Uterus (tissue), 4 donors: ENCODE data around the gene SP6. TPM values are rescaled to one million over a fixed set of nuclear protein-coding genes. Genes with fewer than 3 reads are reported as not detected.

Experiments
- DNase-seq, 2 donors: peaks; one replicate each; pipeline ENCODE4 v3.0.0-alpha.2; 2019 to 2020
- H3K27ac ChIP-seq, 2 donors: fragments of 200-600 bp; sonication (generic); 1 replicate in 1 of 2; 2 replicates in 1 of 2; pipeline ENCODE4 v1.5.1; 2016 to 2018
- H3K27me3 ChIP-seq, 2 donors: fragments of 200-600 bp; sonication (generic); one replicate each; pipeline ENCODE4 v1.5.1; 2018 to 2019; ENCODE audit warnings: control low read depth in 1 of 2
- H3K36me3 ChIP-seq, 2 donors: fragments of 200-600 bp; sonication (generic); one replicate each; pipeline ENCODE4 v1.5.1; 2019; ENCODE audit warnings: control low read depth in 1 of 2
- H3K4me1 ChIP-seq, 2 donors: fragments of 200-600 bp; sonication (generic); one replicate each; pipeline ENCODE4 v1.5.1; 2018 to 2019; ENCODE audit warnings: control low read depth in 1 of 2
- H3K4me3 ChIP-seq, 2 donors: fragments of 200-600 bp; sonication (generic); 1 replicate in 1 of 2; 2 replicates in 1 of 2; pipeline ENCODE4 v1.5.1; 2018 to 2019; ENCODE audit warnings: mild to moderate bottlenecking in 1 of 2
- H3K9me3 ChIP-seq, 2 donors: fragments of 200-600 bp; sonication (generic); one replicate each; pipeline ENCODE4 v1.5.1; 2019; ENCODE audit warnings: control low read depth in 1 of 2
- CTCF ChIP-seq, 4 experiments: fragments of 200-600 bp in 2 of 4; fragments of 450-650 bp in 2 of 4; sonication (generic) in 2 of 4; IDR thresholded peaks; one replicate each; pipeline ENCODE4 v1.5.1; 2016 to 2019; ENCODE audit warnings: antibody characterized with exemption in 4 of 4, mild to moderate bottlenecking in 2 of 4, moderate library complexity in 1 of 4
- POLR2A ChIP-seq, 2 donors: fragments of 450-650 bp; IDR thresholded peaks; one replicate each; pipeline ENCODE4 v1.6.1; 2016; ENCODE audit warnings: antibody characterized with exemption in 2 of 2, mild to moderate bottlenecking in 1 of 2, moderate library complexity in 1 of 2
- intact Hi-C: fragments of 100-400 bp; cut with DNase I; formaldehyde crosslinking; loops from one replicate; pipeline ENCODE4 v1.15.1; 2023; ENCODE audit warnings: low total_unique reads
- total RNA-seq, 4 donors: library from RNA; depleted of rRNA in 3 of 4; stranded (reverse); fragments of >200 nt in 3 of 4; gene quantifications; one replicate each; pipeline versions ENCODE4 v1.1.0 to v1.2.4, GENCODE V29; 2014 to 2023
- donor health status: DM: yes; HTN: yes; CAD: no.

Gene SP6
- total RNA-seq = 1 to 10 TPM in 2 of 4 donors, not detected in 2; 1.4 to 1.5 TPM

DNA sequence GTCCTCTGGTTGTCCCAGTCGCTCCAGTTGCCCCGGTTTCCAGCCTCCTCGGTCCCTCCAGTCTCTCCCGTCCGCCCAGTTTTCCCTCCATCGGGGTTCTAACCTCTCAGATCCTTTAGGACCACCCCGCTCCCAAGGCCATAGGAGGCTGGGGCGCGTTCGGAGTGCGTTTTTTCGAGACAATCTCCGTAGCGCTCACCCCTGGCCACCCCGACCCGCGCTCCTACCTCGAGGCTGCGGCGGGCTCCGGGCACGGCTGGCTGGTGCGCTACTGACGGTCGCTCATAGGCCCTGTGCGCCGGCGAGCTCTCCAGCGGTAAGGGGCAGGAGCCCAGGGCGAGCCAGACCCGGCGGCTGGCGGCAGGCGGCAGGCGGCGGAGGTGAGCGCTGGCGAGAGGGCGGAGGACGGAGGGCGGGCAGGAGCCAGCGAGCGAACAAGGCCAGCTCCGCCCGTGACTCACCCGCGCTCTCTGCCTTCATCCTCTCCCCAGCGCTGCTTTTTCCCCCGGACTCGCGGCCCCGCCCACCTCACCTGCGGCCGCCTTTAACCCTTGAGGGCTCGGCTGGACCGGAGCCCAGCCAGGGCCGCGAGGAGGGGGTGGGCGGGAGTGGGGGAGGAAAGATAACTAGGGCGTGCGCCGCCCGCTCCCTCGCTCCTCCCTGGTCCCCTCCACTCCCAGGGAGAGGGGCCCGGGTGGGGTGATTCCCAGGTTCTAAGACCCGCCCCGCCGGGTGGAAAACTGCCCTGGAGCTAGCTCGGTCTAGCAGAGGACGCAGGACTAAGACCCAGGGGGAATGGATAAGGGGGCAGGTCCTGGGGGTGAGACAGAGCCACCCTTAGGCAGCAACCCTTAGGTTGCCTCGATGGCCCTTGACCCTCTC, at the start of gene SP6:
TSS of gene SP6 (minus strand) at position 472 of the 882 bp plus-strand sequence. CDS start 2,734 bp downstream, outside the sequence.
- peak within 1 kb of the TSS in 1 of 2 donors; percentile 32 for H3K4me3 ChIP-seq
- H3K9me3 ChIP-seq = no peaks in the 10 kb centered on the region
- peaks cover 0 to 8% of the 10 kb centered on the region in 2 donors for H3K4me1 ChIP-seq
- intact Hi-C loops = no loop called here
- DNase-seq = peak; percentile 39 to 50
- no peaks in the 10 kb centered on the region for H3K36me3 ChIP-seq
- TF ChIP-seq CTCF (IDR thresholded peaks at IDR 0.05) (peak in 2 of 4 experiments; percentile 19 to 28), POLR2A (IDR thresholded peaks at IDR 0.05) (peak in 1 of 2 donors; percentile 33)
- peaks cover 28 to 49% of the 10 kb centered on the region in 2 donors for H3K27me3 ChIP-seq
- peak within 1 kb of the TSS in 1 of 2 donors; percentile 2 for H3K27ac ChIP-seq

- Histone ChIP-seq H3K36me3 (no peaks in the 10 kb centered on the region), H3K27me3 (no peaks in the 10 kb centered on the region), H3K27ac (peak overlapping the region in 1 of 2 donors; percentile 36), H3K4me1 (peaks cover 6 to 13% of the 10 kb centered on the region in 2 donors), H3K4me3 (no peak overlapping the region), H3K9me3 (no peaks in the 10 kb centered on the region)
- no peak for TF ChIP-seq POLR2A (IDR thresholded peaks at IDR 0.05)
- DNase-seq = no peak
- intact Hi-C loops = no loop called here
Measured at GRCh38 chr17:47899643-47900042, 48.7 kb upstream of the SP6 start.

DNA sequence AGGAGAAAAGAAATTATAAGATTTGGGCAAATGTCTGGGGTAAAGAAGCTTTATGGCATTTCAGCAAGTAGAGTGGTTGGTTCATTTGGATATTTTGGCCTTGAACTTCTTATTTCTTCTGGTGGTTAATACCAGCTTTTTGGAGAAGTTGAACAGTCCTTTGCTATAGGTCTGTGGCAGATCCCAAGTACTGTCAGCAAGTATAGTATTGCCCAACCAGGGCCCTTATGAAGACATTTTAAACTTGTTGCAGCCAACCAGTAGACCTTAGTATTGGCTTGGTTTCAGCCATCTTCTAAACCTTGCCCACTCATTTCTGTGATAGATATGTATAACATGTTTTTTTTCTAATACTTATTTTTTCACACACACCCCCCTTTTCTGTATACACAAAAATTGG, 47.3 kb upstream of the SP6 start:
- no peaks in the 10 kb centered on the region for H3K27me3 ChIP-seq
- intact Hi-C loops = no loop called here
- no peak overlapping the region for H3K27ac ChIP-seq
- H3K4me3 ChIP-seq = no peak overlapping the region
- TF ChIP-seq POLR2A (IDR thresholded peaks at IDR 0.05) (no peak), CTCF (IDR thresholded peaks at IDR 0.05) (no peak)
- H3K4me1 ChIP-seq = peaks cover 3 to 8% of the 10 kb centered on the region in 2 donors
- no peaks in the 10 kb centered on the region for H3K36me3 ChIP-seq
- no peaks in the 10 kb centered on the region for H3K9me3 ChIP-seq
- no peak for DNase-seq

DNA sequence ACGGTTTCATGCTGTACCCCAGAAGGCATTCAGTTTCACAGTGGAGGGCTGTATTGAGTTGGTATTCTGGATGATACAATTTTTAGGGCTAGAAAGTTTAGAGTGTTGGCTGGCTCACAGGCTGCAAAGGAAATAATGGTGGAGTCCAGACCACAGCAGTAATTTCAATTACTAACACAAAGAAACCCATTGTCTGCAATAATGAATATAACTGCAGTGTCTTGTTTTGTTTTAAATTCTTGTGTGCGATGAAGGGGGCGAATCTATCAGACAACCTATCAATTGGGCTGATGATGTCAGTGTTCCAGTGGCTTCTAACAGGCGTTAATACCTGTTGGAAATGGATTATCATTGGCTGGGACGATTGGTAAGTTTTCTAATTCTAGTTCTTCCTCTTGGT, 46.6 kb upstream of the SP6 start:
- Histone ChIP-seq H3K27ac (peak overlapping the region; percentile 99 to 100), H3K36me3 (no peaks in the 10 kb centered on the region), H3K9me3 (no peaks in the 10 kb centered on the region), H3K27me3 (no peaks in the 10 kb centered on the region), H3K4me3 (no peak overlapping the region), H3K4me1 (peaks cover 3 to 8% of the 10 kb centered on the region in 2 donors)
- TF ChIP-seq CTCF (IDR thresholded peaks at IDR 0.05) (no peak), POLR2A (IDR thresholded peaks at IDR 0.05) (no peak)
- no peak for DNase-seq
- intact Hi-C loops = no loop called here

GRCh38 chr17:47896672-47897490, 45.9 kb upstream of the SP6 start:
- intact Hi-C loops = no loop called here
- TF ChIP-seq CTCF (IDR thresholded peaks at IDR 0.05) (no peak), POLR2A (IDR thresholded peaks at IDR 0.05) (no peak)

More at GRCh38 chr17:47896672-47897490, 45.9 kb upstream of the SP6 start:
- H3K9me3 ChIP-seq = no peaks in the 10 kb centered on the region
- DNase-seq = no peak
- H3K27me3 ChIP-seq = no peaks in the 10 kb centered on the region
- peak overlapping the region; percentile 99 to 100 for H3K27ac ChIP-seq
- no peaks in the 10 kb centered on the region for H3K36me3 ChIP-seq
- peaks cover 3 to 8% of the 10 kb centered on the region in 2 donors for H3K4me1 ChIP-seq
- H3K4me3 ChIP-seq = peak overlapping the region; percentile 81 to 87
